NCI-H2107 treated with DMSO at 0.1 percent for 48 hours (cell line): ENCODE results near the gene PROSER2.

Experiments used
- DNase-seq: peaks from one replicate; lab custom pipeline; 2025; ENCODE audit not compliant: unreplicated experiment; lab: John Stamatoyannopoulos, UW

Gene PROSER2

GRCh38 chr10:11866199-11866925 is 43.2 kb downstream of the PROSER2 start:
- no peak for DNase-seq

GRCh38 chr10:11869219-11869618 is 46.1 kb downstream of the PROSER2 start:
- DNase-seq = no peak

- DNase-seq = no peak
Observed at GRCh38 chr10:11869743-11870460, 46.7 kb downstream of the PROSER2 start.

GRCh38 chr10:11870461-11870780 is 47.3 kb downstream of the PROSER2 start:
- DNase-seq = no peak

- no peak for DNase-seq
Observed at GRCh38 chr10:11870900-11871400, 47.8 kb downstream of the PROSER2 start.

GRCh38 chr10:11871466-11871865 is 48.3 kb downstream of the PROSER2 start:
- DNase-seq = no peak

- DNase-seq = peak; percentile 3
Observed at GRCh38 chr10:11874568-11875493, 51.7 kb downstream of the PROSER2 start.

- DNase-seq = no peak
Observed at GRCh38 chr10:11875494-11876281, 52.5 kb downstream of the PROSER2 start.

- DNase-seq = no peak
Observed at GRCh38 chr10:11876324-11876723, 53.2 kb downstream of the PROSER2 start.

- no peak for DNase-seq
Observed at GRCh38 chr10:11876805-11877590, 53.8 kb downstream of the PROSER2 start.

GRCh38 chr10:11877591-11877905 is 54.4 kb downstream of the PROSER2 start:
- no peak for DNase-seq

- no peak for DNase-seq
Observed at GRCh38 chr10:11878776-11879175, 55.6 kb downstream of the PROSER2 start.

- DNase-seq = no peak
Observed at GRCh38 chr10:11879387-11880094, 56.4 kb downstream of the PROSER2 start.

- no peak for DNase-seq
Observed at GRCh38 chr10:11880151-11881029, 57.2 kb downstream of the PROSER2 start.

- DNase-seq = no peak
Observed at GRCh38 chr10:11881030-11881476, 57.9 kb downstream of the PROSER2 start.

GRCh38 chr10:11881477-11882417 is 58.6 kb downstream of the PROSER2 start:
- DNase-seq = no peak

GRCh38 chr10:11882646-11883375 is 59.7 kb downstream of the PROSER2 start:
- no peak for DNase-seq
